ENCODE measurements around the gene MTARC2.
A peak's percentile ranks its signal among the peaks of the same experiment; 100 is the strongest.

Gene MTARC2

GRCh38 chr1:220807726-220808125 lies 59.6 kb downstream of the MTARC2 start:
- DNase-seq = no peak

DNA sequence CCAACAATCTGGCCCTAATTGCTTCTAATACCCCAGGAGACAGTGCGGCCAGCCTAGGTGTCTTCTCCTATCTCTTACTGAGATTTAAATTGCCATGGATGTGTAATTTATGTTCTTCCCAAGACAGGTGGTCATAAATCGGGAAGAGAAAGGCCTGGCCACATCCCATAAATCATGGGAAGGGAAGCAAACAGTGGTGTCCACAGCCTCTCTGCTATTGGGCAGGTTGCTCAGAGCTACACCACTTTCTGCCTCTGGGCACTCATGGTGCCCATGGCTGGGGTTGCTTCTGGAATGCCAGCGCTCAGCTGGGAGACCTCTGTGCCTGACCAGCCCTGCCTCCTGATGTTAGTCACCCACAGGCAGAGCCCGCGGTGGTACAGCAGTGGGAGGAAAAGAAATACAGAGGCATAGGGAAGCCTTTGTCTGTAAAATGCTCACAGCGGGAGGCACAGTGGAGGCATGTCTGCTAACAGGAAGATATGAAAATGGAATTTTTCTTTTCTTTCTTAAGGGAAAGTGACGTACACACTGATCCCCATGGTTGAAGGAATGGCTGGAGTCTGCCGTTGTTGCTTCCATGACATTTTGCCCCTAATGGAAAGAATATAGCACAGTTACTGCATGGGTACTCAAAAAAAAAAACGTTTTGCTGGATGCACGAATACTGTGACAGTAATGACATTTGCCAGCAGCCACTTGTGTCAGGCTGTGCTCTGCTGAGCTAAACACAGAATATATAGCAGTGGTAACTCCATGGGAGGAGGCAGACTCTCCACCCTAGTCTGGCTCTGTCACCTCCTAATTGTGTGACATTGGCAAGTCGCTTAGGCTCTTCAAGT lies 60.4 kb downstream of the MTARC2 start:
- DNase-seq = no peak

GRCh38 chr1:220809187-220809550 lies 61.0 kb downstream of the MTARC2 start:
- DNase-seq = no peak

DNA sequence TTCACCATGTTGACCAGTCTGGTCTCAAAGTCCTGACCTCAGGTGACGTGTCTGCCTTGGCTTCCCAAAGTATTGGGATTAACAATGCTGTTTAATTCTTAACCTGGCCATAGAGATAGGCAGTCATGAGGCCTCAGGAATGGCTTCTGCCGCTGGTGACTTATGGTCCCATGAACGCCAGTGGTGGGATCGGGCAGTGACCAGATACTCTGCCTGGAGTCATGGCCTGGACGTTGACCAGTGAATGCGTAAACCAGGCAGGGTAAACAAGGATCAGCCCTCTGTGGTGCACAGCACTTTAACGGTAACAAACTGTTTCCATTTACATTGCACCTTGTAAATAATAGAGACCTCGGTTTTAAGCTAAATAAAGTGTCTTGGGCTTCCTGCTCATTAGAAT lies 61.6 kb downstream of the MTARC2 start:
- DNase-seq = no peak

DNA sequence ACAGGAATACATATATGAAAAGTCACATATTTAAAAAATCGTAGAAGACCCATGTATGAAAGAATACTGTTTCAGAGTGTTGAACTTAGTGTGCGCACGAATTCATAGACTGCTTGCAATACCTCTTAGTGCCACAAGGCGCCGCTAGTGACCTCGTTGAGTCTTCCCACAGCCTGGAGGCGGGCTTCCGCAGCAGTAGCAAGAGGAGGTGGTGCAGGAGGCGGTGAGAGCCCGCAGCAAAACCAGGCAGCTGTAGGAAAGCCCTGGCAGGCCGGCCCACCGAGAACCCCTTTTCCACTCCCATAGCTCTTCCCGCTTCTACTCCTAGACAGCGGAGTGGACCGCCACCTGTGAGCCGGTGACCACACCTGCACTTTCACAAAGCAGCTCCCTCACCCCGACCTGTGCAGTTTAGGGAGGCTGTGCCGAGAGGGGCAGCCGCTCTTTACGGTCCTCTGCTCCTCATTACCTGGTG lies 62.1 kb downstream of the MTARC2 start:
- DNase-seq = peak; percentile 68

DNA sequence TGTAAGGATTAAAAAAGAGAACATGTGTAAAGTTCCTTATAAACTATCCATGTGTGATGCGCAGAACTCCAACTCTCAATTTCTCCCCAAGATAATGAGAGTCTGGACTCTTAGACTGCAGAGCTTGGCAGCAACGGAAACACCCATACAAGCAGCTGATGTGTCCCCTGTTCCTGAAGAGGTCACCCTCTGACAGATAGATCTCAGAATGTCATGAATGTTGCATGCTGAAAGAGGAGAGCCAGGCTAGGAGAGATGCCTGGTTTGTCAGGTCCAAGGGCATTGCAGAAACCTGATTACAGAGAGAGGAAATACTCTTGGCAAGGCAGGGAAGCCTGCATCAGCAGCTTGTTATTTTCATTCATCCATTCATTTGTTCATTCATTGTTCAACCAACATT lies 62.8 kb downstream of the MTARC2 start:
- DNase-seq = no peak

DNA sequence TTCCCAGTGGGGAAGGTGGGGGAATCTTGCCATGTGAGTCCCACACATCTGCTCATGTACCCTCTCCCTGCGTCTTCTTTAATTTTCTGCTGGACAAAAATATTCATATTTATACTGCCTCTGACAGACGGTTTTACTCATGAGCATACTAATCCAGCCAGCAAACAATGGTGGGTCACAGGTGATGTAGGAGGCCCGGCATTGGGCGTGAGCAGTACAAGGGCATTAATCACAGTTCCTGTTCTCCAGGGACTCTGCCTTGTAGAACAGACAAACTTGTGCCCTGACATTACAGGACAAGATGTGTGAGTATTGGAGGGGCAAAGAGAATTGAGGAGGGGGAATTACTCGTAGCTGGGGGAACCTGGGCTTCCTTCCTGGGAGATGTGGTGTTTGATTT lies 63.6 kb downstream of the MTARC2 start:
- DNase-seq = no peak

DNA sequence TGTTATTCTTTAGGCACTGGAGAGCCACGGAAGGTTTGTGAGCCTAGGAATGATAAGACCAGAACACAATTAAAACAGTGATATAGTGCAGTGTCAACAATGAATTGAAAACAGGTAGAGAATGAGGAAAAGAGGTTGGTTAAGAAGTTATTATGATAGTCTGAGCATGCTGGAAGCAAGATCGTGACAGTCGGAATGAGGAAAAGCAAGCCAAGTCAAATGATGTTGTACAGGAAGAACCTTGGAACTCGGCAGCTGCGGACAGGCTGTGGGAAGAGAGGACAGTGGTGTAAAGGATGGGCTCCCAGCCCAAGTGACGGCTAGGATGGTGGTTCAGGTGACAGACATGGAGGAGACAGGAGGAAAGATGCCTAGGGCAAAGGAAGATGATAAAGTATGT lies 64.2 kb downstream of the MTARC2 start:
- no peak for DNase-seq

DNA sequence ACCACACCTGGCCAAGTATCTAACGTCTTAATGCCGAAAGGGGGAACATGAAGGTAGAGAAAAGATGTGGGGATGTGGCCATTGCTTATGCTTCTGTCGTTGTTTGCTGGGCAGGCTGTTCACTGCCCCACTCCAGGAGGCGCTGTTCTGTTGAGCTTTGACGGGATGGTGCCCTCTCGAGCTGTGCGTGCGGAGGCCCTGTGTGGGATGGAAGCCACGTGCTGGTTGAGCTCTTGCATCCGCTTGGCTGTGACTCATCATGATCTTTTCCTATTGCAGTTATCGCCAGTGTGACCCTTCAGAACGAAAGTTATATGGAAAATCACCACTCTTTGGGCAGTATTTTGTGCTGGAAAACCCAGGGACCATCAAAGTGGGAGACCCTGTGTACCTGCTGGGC lies 64.9 kb downstream of the MTARC2 start:
- no peak for DNase-seq

GRCh38 chr1:220815409-220815808 lies 67.3 kb downstream of the MTARC2 start:
- DNase-seq = no peak

DNA sequence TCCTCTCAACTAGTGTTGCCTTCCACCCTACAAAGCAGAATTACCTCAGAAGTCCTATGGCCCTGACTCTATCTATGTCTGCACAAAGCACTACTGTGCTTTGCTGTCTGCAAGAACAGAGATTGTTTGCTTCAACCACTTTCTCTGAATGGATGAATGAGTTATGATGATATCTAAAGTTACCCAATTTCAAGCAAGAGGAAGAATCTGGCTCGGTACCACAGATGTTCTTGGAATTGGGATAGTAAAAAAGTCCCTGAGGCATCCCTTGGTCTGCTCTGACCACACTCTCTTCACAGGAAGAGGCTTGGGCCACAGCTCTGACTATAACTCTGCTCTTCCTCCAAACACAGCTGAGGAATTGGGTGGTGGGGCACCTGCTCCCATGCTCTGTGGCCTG lies 69.8 kb downstream of the MTARC2 start:
- no peak for DNase-seq

DNA sequence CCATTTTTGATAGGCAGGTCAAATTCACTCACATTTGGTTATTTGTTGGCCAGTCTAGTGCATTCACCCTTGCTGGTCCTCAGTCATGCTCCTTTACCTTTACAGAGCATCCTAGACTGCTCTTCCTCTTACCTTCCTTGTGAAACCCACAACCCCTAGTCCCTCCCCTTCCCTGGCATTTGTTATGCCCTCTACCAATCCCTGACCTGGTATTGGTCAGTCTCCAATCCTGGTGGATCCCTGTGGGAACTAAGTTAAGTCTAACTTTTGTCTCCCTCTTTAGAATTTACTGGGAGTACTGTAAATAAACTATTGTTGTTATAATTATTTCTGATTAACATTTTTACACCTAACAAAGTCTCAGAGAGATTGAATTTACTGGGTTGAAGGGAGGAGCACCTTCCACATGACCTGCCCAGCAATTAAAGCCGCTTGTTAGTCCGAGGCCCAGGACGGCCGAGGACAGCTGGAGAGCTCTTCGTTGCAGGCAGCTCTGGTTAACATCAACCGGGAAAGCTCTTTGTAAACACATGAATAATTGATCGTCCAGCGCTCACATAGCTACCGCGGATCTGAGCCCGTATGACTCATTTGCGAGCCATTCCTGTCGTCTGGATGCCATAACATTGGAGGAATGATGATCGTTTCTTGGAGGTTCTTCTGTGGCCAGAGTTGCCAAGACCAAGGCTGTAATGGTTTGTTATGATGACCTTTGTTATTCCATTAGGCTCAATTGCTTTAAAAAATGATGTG lies 70.5 kb downstream of the MTARC2 start:
- no peak for DNase-seq

DNA sequence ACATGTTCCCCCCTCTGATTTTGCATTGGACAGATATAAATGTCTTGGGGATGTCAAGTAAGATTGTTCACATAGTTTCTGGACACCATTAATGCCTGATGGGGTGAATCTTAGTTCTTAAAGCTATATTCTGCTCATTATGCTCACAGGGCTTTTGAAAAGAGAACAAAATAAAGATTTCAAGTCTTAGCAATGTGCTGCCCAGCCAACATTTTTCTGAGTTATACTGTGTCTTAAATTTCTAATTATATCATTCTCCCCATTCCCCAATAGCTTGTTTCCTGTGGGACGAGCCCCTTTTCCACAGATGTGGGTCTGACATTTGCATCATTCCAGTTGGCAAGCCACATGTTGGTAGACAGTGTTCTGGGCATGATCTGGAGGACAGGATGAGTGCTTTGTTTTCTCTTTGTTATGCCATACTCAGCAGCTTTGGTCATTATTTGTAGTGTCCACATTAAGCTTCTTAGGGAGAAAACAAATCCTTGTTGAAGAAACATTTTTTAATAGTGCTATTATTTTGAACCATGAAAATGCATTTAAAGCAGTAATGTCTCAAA lies 71.4 kb downstream of the MTARC2 start:
- no peak for DNase-seq

DNA sequence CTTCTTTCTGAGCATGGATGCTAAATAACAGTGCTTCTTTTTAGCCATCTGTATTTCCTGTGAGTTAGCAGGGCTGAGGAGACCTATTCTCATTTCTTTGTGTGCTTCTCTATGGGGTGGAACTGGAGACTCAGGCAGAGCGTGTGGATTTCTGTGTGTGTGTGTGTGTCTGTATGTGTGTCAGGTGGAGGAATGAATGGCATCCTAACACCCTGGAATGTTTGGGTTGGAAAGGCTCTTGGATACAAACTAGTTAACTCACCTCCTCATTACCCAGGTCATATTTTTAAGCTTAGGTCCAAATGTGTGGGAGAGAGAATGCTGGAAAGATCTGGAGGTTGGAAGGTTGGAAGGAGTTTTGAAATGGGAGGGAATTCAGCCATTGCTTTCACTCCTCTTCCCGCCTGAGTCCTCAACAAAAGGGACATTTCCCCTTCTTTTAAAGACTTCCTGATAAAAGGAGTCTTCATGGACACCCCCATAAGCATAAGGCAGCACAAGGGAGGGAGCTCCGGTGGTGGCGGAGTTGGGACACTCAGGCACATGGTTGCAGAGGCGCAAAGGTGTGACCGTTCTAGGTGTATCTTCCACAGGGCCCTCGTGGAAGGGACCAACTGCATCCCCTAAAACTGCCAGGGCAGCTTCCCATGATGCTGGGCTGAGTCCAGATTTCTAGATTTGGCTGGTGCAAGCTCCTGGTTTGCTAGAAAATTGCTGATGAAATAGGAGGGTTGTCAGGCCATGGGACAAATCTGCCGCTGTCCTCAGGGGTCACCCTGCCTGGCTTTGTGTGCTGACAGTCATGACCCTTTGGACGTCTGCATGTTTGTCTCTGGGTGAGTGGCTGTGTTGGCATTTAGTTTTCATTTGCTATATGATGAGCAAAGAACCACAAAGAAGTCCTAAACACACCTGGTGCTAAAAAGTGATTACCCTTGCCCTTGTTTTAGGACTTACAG lies 76.2 kb downstream of the MTARC2 start:
- DNase-seq = no peak

DNA sequence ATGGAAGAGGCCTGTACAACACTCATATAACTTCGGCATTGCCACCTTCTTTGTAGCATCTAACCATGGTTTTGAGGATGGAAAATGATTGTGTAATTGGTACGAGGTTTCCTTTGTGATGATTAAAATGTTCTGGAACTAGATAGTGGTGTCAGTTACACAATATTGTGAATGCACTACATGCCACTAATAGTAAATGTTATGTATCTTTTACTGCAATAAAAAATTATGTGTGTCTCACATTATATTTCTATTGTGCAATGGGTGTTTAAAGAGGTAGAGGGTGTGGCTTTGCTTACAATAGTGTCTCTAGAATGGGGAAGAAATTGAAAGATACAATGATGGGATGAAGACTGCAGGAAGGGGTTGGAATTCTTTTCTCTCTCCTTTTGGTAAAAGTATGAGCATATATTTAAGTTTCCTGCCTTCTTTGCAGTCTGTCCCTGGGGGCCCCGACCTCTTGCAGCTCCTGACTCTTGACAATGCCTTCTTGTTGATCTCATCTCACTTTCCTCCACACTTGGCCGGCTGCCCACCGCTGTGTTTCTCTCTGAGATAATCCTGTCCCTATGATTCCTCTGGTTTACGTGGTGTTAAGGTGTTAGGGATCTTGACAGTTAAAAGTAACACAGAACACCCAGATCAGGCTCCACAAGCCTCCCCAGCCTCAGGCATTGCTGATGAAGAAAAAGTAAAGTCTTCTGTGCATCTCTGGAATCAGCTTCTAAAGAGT lies 77.9 kb downstream of the MTARC2 start:
- no peak for DNase-seq

DNA sequence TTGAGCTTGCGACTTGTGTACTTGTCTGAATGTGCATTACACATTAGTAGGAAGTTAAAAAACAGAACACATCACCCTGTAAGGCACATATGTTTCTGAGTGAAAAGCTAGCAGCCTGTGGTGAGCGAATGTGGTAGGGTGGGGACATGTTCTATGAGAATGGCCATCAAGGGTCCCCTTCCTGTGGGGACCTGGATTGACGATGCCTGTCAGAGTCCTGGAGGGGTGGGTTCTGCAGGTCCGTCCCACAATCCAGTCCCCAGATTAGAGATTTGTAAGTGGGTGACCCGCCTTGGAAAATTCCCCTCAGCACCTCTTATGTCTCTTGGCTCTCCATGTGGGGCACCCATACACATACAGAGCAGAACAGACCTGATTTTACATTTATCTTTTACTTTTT lies 78.6 kb downstream of the MTARC2 start:
- DNase-seq = no peak

GRCh38 chr1:220827445-220828178 lies 79.5 kb downstream of the MTARC2 start:
- DNase-seq = no peak

DNA sequence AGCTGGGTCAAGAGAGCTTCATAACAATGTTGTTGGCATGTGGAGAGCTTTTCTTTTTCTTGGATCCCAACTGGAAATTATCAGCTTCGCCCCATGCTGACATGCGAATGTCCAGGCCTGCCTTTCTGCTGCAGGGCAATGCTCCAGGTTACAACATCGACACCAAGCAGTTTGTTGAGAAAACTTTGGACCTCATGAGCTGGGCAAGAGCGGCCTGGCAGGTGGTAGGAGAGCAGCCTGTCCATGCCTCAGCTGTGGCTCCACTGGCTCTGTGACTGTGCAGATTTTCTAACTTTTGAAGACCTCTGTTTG lies 80.0 kb downstream of the MTARC2 start:
- no peak for DNase-seq

DNA sequence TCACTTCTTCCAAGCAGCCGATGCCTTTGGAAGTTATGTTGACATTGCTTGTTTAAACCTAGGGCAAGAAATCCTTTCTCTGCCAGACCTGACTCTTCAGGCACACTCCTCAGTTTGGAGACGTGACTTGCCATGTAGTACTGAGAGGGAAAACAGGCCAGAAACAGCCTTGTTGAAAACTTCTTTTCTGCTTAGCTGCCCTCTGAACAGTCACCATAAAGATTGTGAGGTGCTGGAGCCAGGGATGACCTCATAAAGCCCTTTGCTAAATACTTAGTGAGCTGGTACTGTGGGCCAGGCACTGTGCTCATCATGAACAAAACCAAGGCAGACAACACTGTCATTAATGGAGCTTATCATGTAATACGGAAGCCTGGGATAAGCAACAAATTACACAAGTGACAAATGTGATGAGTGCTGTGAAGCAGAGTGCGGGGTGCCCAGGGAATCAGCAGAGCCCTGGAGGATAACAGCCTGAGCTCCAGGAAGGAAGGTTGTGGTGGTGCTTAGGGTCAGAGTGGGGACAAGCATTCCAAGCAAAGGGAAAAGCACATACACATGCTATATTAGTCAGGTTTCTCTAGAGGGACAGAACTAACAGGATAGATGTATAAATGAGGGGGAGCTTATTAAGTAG lies 80.9 kb downstream of the MTARC2 start:
- no peak for DNase-seq

- DNase-seq = no peak
Measured at GRCh38 chr1:220833436-220833835, 85.3 kb downstream of the MTARC2 start.
